Measurements from ENCODE around the gene STARD7.

STARD7 gene

GRCh38 chr2:96144481-96145035 lies 64.1 kb downstream of the STARD7 start:
- H3K27ac ChIP-seq = peak overlapping the region; percentile 93
- TF ChIP-seq CTCF (conservative IDR thresholded peaks at IDR 0.05) = peak; percentile 21

GRCh38 chr2:96143848-96144480 lies 64.7 kb downstream of the STARD7 start:
- H3K27ac ChIP-seq = peak overlapping the region; percentile 93
- TF ChIP-seq CTCF (conservative IDR thresholded peaks at IDR 0.05) = peak; percentile 69

- peak overlapping the region; percentile 93 for H3K27ac ChIP-seq
- no peak for TF ChIP-seq CTCF (conservative IDR thresholded peaks at IDR 0.05)
Observed at GRCh38 chr2:96143231-96143847, 65.3 kb downstream of the STARD7 start.

GRCh38 chr2:96142217-96143113 lies 66.2 kb downstream of the STARD7 start:
- no peak for TF ChIP-seq CTCF (conservative IDR thresholded peaks at IDR 0.05)
- peak overlapping the region; percentile 93 for H3K27ac ChIP-seq

GRCh38 chr2:96141624-96141967 lies 67.0 kb downstream of the STARD7 start:
- peak overlapping the region; percentile 93; the same call in 1 of the 2 replicates for H3K27ac ChIP-seq

GRCh38 chr2:96140941-96141623 lies 67.5 kb downstream of the STARD7 start:
- TF ChIP-seq CTCF (conservative IDR thresholded peaks at IDR 0.05) = no peak

GRCh38 chr2:96139181-96139758 lies 69.4 kb downstream of the STARD7 start:
- TF ChIP-seq CTCF (conservative IDR thresholded peaks at IDR 0.05) = no peak
- H3K27ac ChIP-seq = peak overlapping the region; percentile 21; the same call in 1 of the 2 replicates

More at GRCh38 chr2:96140941-96141623, 67.5 kb downstream of the STARD7 start:
- H3K27ac ChIP-seq = peak overlapping the region; percentile 93; the same call in 1 of the 2 replicates
